ENCODE results near the gene DOCK4. TPM values are rescaled to one million over a fixed set of nuclear protein-coding genes. Genes with fewer than 3 reads are reported as not detected.
A peak's percentile ranks its signal among the peaks of the same experiment; 100 is the strongest.

The DOCK4 gene, protein sequence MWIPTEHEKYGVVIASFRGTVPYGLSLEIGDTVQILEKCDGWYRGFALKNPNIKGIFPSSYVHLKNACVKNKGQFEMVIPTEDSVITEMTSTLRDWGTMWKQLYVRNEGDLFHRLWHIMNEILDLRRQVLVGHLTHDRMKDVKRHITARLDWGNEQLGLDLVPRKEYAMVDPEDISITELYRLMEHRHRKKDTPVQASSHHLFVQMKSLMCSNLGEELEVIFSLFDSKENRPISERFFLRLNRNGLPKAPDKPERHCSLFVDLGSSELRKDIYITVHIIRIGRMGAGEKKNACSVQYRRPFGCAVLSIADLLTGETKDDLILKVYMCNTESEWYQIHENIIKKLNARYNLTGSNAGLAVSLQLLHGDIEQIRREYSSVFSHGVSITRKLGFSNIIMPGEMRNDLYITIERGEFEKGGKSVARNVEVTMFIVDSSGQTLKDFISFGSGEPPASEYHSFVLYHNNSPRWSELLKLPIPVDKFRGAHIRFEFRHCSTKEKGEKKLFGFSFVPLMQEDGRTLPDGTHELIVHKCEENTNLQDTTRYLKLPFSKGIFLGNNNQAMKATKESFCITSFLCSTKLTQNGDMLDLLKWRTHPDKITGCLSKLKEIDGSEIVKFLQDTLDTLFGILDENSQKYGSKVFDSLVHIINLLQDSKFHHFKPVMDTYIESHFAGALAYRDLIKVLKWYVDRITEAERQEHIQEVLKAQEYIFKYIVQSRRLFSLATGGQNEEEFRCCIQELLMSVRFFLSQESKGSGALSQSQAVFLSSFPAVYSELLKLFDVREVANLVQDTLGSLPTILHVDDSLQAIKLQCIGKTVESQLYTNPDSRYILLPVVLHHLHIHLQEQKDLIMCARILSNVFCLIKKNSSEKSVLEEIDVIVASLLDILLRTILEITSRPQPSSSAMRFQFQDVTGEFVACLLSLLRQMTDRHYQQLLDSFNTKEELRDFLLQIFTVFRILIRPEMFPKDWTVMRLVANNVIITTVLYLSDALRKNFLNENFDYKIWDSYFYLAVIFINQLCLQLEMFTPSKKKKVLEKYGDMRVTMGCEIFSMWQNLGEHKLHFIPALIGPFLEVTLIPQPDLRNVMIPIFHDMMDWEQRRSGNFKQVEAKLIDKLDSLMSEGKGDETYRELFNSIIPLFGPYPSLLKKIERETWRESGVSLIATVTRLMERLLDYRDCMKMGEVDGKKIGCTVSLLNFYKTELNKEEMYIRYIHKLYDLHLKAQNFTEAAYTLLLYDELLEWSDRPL (N-terminal part only)
- 10 to 100 TPM in 2 of 4 donors, 1 to 10 TPM in 2; 6.4 to 20.5 (median 9.7) TPM for total RNA-seq

DNA sequence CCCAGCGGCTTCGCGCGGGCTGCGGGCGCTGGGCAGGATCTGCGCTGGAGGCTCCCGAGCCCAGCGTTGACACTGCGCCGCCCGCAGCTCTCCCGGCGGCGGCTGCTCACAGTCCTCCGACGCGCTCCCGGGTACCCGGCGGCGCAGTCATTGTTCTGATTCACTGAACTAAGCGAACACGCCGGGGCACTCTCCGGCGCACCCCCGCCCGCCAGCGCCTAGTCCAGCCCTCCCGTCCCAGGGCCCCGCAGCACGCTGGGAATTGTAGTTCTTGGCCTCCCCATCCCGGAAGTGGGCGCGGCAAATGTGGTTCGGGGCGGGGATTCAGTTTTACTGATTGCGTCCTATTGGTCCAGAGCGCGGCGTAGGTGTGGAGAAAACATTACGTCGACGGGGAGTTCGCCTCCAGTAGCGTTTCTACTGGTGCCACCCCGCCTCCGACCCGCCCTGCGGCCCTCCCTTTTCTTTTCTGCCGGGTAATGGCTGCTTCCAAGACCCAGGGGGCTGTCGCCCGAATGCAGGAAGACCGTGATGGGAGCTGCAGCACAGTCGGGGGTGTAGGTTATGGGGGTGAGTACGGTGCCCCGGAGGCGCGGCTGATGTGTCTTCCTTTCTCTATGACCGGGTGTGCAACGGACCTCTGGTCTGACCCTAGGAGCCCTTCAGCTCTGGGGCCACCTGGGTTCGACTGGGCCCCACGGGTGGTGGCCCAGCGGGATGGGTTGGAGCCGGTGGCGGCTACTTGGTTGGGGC lies at the start of gene DOCK4, which contains the start of gene ZNF277:
Gene DOCK4 (minus strand): TSS at position 162 of the 753 bp plus-strand sequence. CDS start 261 bp downstream, outside the sequence.
Gene ZNF277 (plus strand): TSS at position 458 of the 753 bp plus-strand sequence. CDS start 22 bp downstream, at position 480.
- Histone ChIP-seq H3K9me3 (no peaks in the 10 kb centered on the region), H3K4me1 (peaks cover 30% of the 10 kb centered on the region), H3K4me3 (peak within 1 kb of the TSS; percentile 96), H3K27me3 (no peaks in the 10 kb centered on the region), H3K27ac (peak within 1 kb of the TSS; percentile 81), H3K36me3 (no peaks in the 10 kb centered on the region)
- WGBS: 0% methylated on average over 31 of the region's 67 CpGs
- peak; percentile 99 to 100 for DNase-seq (ENCODE audit: low spot score in 2 of 2)
- TF ChIP-seq POLR2A (IDR thresholded peaks at IDR 0.05) (peak in 1 of 2 donors; percentile 71), POLR2AphosphoS5 (IDR thresholded peaks at IDR 0.05) (peak in 2 of 3 donors; percentile 35 to 40), CTCF (IDR thresholded peaks at IDR 0.05) (no peak), EP300 (IDR thresholded peaks at IDR 0.05) (no peak)

DNA sequence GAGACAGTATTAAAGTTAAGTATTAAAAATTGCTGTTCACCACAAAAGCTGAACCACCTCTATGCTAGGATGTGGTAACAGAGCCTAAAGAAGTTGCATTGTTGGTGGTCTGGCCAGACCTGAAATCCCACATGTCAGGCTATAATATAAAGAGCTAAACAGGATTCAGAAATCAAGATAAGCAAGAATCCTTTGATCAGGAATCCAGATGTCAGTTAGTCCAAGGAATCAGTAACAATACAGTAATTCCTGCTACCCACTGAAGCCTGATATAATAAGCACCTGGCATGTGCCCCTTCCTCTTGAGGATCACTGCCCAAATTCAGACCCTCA lies 49.2 kb upstream of the DOCK4 start:
- Histone ChIP-seq H3K9me3 (no peaks in the 10 kb centered on the region), H3K27me3 (no peaks in the 10 kb centered on the region), H3K36me3 (no peaks in the 10 kb centered on the region), H3K4me1 (peaks cover 7% of the 10 kb centered on the region), H3K4me3 (no peak overlapping the region), H3K27ac (no peak overlapping the region)
- DNase-seq (ENCODE audit: low spot score in 2 of 2): no peak
- TF ChIP-seq POLR2AphosphoS5 (IDR thresholded peaks at IDR 0.05) (no peak), CTCF (IDR thresholded peaks at IDR 0.05) (no peak), POLR2A (IDR thresholded peaks at IDR 0.05) (no peak), EP300 (IDR thresholded peaks at IDR 0.05) (no peak)

DNA sequence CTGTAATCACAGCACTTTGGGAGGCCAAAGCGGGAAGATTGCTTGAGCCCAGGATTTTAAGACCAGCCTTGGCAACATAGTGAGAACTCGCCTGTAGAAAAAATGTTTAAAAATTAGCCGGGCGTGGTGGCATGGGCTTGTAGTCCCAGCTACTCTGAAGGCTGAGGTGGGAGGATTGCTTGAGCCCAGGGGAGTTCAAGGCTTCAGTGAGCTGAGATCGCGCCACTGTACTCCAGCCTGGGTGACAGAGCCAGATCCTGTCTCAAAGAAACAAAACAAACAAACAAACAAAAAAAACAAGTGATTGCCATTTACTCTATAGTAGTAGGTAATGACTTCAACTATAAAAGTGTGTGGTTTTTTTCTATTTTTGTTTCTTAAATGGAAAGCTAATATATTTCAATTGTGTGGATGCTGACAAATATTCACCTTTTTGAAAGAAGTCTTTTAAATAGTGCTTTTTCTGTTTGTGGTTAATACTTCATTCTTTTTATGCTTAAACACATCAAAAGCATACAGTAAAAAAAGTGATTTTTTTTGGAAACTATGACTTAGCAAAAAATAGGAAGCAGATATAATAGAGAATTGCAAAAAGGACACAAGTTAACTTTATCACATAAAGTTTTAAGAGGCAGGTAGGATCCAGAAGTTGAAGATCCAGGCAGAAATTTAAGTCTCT lies 48.6 kb upstream of the DOCK4 start:
- 76% methylated on average over 6 of the region's 6 CpGs for WGBS
- peaks cover 7% of the 10 kb centered on the region for H3K4me1 ChIP-seq
- DNase-seq (ENCODE audit: low spot score in 2 of 2): no peak
- H3K4me3 ChIP-seq: no peak overlapping the region
- TF ChIP-seq POLR2A (IDR thresholded peaks at IDR 0.05) (no peak), EP300 (IDR thresholded peaks at IDR 0.05) (no peak), POLR2AphosphoS5 (IDR thresholded peaks at IDR 0.05) (no peak), CTCF (IDR thresholded peaks at IDR 0.05) (no peak)
- H3K27ac ChIP-seq: no peak overlapping the region
- H3K36me3 ChIP-seq: no peaks in the 10 kb centered on the region
- no peaks in the 10 kb centered on the region for H3K27me3 ChIP-seq
- no peaks in the 10 kb centered on the region for H3K9me3 ChIP-seq

DNA sequence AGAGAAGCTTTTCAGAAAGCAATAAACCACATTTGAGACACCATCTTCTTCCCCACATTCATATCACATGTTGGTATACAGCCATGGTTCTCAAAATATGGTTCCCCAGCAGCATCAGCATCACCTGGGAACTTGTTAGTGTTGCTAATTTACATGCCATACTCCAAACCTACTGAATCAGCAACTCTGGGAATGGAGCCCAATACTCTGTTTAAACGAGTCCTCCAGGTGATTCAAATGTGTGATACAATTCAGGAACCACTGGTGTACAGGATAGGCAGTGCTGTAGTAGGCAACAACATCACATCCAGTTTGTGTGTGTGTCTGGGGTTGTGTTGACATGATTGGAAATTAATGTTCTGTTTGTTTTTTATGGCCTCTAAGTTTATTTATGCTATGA lies 48.0 kb upstream of the DOCK4 start:
- Histone ChIP-seq H3K4me3 (no peak overlapping the region), H3K27me3 (no peaks in the 10 kb centered on the region), H3K4me1 (peaks cover 7% of the 10 kb centered on the region), H3K9me3 (no peaks in the 10 kb centered on the region), H3K27ac (no peak overlapping the region), H3K36me3 (no peaks in the 10 kb centered on the region)
- DNase-seq (ENCODE audit: low spot score in 2 of 2): no peak
- TF ChIP-seq EP300 (IDR thresholded peaks at IDR 0.05) (no peak), POLR2AphosphoS5 (IDR thresholded peaks at IDR 0.05) (no peak), POLR2A (IDR thresholded peaks at IDR 0.05) (no peak), CTCF (IDR thresholded peaks at IDR 0.05) (no peak)
- 40% methylated on average over 1 of the region's 1 CpG for WGBS
